Measurements from ENCODE around the gene CFAP97. TPM values are rescaled to one million over a fixed set of nuclear protein-coding genes. Genes with fewer than 3 reads are reported as not detected.
A peak's percentile ranks its signal among the peaks of the same experiment; 100 is the strongest.

Gene CFAP97
- total RNA-seq, 1 donor from 2014 or later = 38.2 TPM

DNA sequence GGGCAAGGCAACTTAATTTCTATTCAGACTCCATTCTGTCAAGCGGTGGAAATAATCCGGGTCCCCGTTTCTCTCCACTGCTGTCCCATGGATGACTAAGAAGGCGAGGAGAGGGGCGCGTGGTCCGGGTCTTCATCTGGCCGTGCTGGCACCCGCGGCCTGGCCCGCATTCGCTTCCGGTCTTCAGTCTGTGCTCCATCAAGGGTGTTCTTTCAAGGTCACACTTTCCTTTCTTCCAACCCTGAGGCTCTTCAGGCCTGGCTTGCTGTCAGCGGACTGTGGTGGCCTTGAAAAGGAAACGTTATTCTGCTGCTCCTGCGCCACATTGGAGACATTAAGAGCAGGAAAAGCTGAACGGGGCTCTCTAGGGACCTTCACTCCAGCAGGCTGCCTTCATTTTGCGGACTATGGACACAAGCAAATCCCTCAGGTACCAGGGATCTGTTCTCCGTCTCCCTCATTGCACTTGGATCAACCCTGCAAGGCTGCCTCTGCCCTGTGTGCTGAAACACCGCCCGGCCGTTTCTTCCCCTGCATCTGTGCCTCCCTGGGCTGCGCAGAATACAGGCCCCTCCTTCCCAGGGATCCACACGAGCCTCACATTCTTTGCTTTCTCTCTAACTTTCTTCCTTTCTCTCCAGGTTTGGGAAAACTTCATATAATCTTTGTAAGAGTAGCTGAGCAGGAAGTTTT, 66.4 kb downstream of the CFAP97 start:
- Histone ChIP-seq H3K9me3 (no peaks in the 10 kb centered on the region), H3K27me3 (no peaks in the 10 kb centered on the region), H3K4me3 (no peak overlapping the region), H3K27ac (no peak overlapping the region), H3K36me3 (no peaks in the 10 kb centered on the region), H3K4me1 (peaks cover 2% of the 10 kb centered on the region)
- TF ChIP-seq, protein P1, sequence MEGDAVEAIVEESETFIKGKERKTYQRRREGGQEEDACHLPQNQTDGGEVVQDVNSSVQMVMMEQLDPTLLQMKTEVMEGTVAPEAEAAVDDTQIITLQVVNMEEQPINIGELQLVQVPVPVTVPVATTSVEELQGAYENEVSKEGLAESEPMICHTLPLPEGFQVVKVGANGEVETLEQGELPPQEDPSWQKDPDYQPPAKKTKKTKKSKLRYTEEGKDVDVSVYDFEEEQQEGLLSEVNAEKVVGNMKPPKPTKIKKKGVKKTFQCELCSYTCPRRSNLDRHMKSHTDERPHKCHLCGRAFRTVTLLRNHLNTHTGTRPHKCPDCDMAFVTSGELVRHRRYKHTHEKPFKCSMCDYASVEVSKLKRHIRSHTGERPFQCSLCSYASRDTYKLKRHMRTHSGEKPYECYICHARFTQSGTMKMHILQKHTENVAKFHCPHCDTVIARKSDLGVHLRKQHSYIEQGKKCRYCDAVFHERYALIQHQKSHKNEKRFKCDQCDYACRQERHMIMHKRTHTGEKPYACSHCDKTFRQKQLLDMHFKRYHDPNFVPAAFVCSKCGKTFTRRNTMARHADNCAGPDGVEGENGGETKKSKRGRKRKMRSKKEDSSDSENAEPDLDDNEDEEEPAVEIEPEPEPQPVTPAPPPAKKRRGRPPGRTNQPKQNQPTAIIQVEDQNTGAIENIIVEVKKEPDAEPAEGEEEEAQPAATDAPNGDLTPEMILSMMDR (IDR thresholded peaks at IDR 0.05) = no peak
- intact Hi-C loops (cut with DNase I) = no loop called here
- no peak for DNase-seq
- no peak for ATAC-seq

- intact Hi-C loops (cut with DNase I) = loop anchor here (5.0 kb wide), 1 partner anchor 92 kb away; no protein-coding TSS in a partner anchor
- Histone ChIP-seq H3K9me3 (no peaks in the 10 kb centered on the region), H3K4me1 (no peaks in the 10 kb centered on the region), H3K4me3 (no peak overlapping the region), H3K27ac (no peak overlapping the region), H3K36me3 (no peaks in the 10 kb centered on the region), H3K27me3 (no peaks in the 10 kb centered on the region)
- TF ChIP-seq, protein P1 (IDR thresholded peaks at IDR 0.05) = peak; percentile 84
- ATAC-seq = peak; percentile 87
- no peak for DNase-seq
Measured at GRCh38 chr4:185134307-185134869, 69.4 kb downstream of the CFAP97 start.

DNA sequence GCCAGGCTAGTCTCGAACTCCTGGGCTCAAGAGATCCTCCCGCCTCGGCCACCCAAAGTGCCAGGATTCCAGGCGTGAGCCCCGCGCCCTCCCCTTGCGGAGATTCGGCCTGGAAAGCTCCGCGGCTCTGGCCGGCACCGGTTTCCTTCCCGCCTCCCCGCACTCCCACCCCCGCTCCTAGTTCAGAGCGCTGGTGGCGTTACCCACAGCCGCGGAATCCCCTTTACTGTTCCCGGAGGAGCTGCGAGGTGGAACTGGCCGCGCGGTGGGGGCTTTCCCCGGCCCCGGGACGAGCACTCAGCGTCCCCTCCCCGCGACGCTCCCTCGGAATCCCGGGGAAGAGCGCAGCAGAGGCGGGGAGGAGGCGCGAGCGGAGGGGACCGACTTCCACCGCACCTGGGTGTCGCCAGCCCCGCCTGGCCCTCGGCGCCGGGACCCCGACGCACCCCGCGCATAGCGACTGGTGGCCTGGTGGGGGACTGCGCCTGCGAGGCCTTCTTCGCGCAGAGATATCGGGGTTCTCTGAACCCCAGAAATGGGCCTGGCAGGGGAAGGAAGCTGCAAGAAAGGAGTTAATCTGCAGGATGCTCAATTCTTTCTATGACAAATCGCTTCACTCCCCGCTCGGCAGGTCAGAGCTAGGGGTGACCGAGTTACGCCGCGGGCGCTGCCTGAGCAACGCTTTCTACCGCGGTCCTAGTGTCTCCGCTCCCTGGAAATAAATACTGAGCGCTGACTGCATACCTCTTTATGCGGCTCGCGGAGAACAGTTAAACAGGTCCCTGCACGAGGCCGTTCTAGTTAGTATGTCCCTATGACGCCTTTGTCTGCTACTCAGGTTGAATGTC, 75.3 kb downstream of the CFAP97 start:
- Histone ChIP-seq H3K4me3 (peak overlapping the region; percentile 61), H3K9me3 (no peaks in the 10 kb centered on the region), H3K4me1 (peaks cover 9% of the 10 kb centered on the region), H3K27me3 (peaks cover 21% of the 10 kb centered on the region), H3K27ac (peak overlapping the region; percentile 39), H3K36me3 (no peaks in the 10 kb centered on the region)
- intact Hi-C loops (cut with DNase I) = no loop called here
- TF ChIP-seq, protein P1 (IDR thresholded peaks at IDR 0.05) = peak; percentile 31
- ATAC-seq = peak; percentile 76
- DNase-seq = peak; percentile 72

- ATAC-seq (peak; percentile 70), DNase-seq (peak; percentile 76)
- H3K9me3 ChIP-seq = no peaks in the 10 kb centered on the region
- no peaks in the 10 kb centered on the region for H3K36me3 ChIP-seq
- peaks cover 9% of the 10 kb centered on the region for H3K4me1 ChIP-seq
- intact Hi-C loops (cut with DNase I) = no loop called here
- peak overlapping the region; percentile 61 for H3K4me3 ChIP-seq
- peaks cover 21% of the 10 kb centered on the region for H3K27me3 ChIP-seq
- TF ChIP-seq, protein P1 (IDR thresholded peaks at IDR 0.05) = no peak
- peak overlapping the region; percentile 39 for H3K27ac ChIP-seq
Measured at GRCh38 chr4:185127021-185127925, 76.5 kb downstream of the CFAP97 start.

DNA sequence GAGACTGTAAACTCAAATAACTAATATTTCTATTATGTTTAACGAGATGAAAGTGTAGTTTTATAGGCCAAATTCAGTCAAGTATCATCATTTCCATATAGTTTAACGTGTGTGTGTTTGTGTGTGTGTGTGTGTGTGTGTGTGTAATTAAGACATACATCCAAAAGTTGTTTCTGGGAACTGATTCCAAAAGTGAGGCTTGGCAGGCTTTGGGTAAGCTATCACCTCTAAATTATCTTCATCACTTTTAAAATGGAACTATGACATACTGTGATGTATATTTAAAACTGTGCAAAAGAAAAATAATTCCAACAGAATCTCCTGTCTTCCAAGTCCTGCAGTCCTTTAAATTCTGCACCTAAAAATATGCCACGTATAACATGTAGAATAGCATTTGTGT, 79.8 kb downstream of the CFAP97 start:
- intact Hi-C loops (cut with DNase I) = no loop called here
- Histone ChIP-seq H3K27me3 (peaks cover 24% of the 10 kb centered on the region), H3K36me3 (no peaks in the 10 kb centered on the region), H3K4me3 (no peak overlapping the region), H3K9me3 (no peaks in the 10 kb centered on the region), H3K27ac (no peak overlapping the region), H3K4me1 (peaks cover 9% of the 10 kb centered on the region)
- no peak for DNase-seq
- ATAC-seq = no peak
- TF ChIP-seq, protein P1 (IDR thresholded peaks at IDR 0.05) = no peak
